Fibroblast of upper back skin (primary cell): ENCODE measurements around the gene SLC45A3.
A peak's percentile ranks its signal among the peaks of the same experiment; 100 is the strongest.

Source experiments
- DNase-seq: peaks from one replicate; pipeline ENCODE4 v3.0.0-alpha.2; 2013

Gene SLC45A3

DNA sequence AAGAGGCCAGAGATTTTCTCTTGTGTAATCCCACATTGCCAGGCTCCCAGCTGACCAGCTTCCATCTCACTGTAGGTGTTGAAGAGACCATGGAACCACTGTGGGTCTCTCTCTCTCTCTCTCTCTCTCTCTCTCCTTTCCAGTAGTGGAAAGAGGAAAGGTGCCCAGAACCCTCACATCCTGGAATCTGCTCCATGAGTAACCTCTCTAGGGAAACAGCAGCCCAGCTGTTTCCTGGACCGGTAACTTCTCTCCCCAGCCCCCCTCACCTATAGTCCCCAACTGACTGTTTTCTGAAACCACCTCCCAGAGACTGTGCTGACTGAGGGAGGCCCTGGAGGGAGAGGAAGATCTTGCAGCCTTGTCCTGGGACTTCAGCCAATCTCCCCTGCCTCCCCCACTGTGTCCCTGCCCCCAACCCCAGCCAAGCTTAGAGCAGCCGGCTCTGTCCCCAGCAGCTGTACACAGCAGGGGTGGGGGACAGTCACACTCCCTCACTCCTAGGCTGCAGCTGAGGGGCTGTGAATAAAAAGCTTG, 20.6 kb upstream of the SLC45A3 start:
- DNase-seq = peak; percentile 62

- no peak for DNase-seq
These were observed 19.1 kb upstream of the SLC45A3 start for GRCh38 chr1:205699416-205699815.

DNA sequence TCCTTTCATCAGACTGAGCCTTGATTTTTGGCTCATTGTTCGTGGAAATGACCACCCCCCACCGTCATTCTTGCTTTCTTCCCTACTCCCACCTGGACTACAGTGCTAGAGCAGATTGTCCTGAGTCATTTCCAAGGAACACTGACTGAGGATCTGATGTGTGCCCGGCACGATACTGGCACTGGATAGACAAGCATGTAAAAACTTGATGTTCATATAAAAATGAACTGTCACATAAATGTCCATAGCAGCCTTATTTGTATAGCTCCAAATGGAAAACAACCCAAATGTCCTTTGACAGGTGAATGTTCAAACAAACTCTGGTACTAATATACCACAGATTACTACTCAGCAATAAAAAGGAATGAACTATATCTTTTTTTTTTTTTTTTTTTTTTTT, 18.6 kb upstream of the SLC45A3 start:
- no peak for DNase-seq

GRCh38 chr1:205693421-205693991, 13.2 kb upstream of the SLC45A3 start:
- no peak for DNase-seq

- no peak for DNase-seq
These were observed 12.1 kb upstream of the SLC45A3 start for GRCh38 chr1:205692423-205692822.

DNA sequence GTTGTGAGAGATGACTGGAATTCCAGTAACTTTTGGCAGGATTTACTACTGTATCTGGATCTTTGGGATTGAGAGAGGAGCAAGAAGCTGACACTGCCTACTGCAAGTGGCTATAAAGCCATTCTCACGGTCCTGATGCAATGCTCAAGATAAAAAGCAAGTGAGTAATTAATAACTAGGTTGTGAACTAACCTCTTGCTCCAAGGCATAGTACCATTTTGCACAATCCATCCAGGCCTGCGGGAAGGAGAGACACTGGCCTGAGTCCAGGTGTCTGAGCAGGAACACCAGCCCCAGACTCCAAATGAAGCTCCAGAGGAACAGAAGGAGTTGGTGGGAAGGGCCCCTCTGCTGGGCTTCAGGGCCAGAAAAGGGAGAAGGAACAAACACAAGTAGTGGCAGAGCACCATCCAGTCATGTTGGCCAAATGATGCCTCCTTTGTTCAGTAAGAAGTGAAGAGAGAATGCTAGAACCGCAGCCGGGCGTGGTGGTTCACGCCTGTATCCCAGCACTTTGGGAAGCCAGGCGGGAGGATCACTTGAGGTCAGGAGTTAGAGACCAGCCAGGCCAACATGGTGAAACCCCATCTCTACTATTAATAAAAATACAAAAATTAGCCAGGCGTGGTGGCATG, 9.9 kb upstream of the SLC45A3 start:
- no peak for DNase-seq

- DNase-seq = no peak
These were observed 9.2 kb upstream of the SLC45A3 start for GRCh38 chr1:205689479-205689878.

GRCh38 chr1:205688171-205689080, 8.1 kb upstream of the SLC45A3 start:
- DNase-seq = no peak

- no peak for DNase-seq
These were observed 6.9 kb upstream of the SLC45A3 start for GRCh38 chr1:205687242-205687641.

DNA sequence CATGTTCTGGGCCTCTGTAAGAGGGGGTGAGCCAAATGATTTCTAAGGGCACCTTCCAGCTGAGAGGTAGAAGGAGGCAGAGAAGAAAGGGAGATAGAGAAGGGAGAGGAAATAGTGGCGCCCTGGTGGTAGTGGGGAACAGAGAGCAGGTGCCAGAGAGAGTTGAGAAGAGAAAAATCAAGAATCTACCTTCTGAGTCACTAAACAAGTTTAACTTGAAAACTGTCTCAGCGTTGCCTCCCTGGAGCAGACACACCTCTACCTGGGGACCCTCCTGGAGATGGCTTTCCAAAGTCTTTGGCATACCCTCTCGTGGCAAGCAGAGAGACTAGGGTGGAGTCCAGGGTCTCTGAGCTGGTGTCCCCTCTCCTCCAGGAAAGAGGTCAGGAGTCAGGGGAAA, 1.1 kb upstream of the SLC45A3 start:
- DNase-seq = no peak

DNA sequence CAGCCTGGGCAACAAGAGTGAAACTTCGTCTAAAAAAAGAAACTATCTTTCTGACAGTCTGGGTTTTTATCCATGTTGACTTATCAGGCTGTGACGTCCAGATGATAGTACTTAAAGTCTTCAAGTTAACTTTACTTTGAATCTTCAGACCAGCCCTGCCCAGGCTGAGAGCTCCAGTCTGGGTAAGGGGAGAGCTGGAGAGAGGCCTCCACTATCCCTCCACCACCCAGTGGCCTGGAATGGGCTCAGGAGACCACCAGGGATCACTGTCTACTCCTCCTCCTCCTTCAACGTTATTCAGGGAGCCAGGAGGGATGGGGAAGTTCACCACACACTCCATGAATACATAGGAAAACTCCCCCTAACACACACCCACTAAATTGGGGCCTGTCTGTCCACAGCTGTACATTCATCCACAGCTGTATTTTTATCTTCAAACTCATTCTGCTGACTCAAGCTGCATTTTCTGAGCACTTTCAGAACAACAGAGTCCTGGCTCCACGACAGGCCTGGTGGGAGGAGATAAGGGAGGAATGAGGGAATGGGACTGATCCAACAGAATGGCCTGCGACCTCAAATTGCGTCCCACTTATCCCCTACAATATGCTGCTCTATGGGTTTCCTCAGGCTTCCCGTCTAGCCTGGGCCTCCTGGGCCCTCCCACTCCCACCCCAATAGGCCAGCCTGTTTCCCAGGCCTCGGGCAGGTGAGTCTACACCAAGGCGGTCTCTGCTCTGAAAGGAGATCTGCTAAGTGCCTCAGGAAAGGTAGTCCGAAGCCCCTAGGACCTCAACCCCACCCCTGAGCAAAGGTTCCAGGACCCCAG, 1.8 kb downstream of the SLC45A3 start:
- DNase-seq = peak; percentile 33

- DNase-seq = no peak
These were observed 3.1 kb downstream of the SLC45A3 start for GRCh38 chr1:205677167-205677566.

- no peak for DNase-seq
These were observed 3.7 kb downstream of the SLC45A3 start for GRCh38 chr1:205676597-205676996.

DNA sequence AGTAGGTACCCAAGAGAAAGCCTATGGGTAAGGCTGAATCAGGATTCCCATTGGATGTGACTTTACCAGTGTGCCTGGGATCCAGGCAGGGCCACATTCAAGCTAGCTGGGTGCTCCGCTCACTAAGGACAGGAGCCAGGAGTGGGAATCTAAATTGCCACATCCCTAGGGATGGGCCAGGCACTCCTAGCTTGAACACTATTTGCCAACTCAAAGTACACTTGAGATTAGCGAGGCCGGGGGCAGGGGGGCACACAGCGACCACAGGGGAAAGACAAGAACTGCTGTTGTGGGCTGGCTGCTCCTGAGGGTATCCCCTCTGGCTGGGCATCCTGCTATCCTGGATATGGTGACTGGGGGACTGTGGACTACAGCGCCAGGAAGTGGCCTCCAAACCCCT, 4.3 kb downstream of the SLC45A3 start:
- no peak for DNase-seq

- no peak for DNase-seq
These were observed 5.1 kb downstream of the SLC45A3 start for GRCh38 chr1:205675247-205675646.

DNA sequence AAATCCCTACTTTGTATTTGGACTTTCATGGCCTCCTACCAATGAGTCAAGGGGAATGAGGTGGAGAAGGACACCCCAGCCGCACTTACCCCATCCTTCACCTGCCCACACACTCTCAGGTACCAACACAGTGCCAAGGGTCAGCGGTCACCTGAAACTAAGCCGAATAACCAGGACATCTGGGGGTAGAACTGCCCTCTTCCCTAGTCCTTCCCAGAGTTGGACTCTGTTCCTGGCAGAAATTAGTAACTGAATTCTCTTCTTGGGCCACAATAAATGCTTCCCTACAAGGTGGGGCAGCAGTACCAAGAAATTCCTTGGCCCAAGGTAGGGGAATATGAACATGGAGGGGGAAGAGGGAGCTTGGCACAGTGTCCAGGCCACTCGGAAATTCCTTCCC, 7.3 kb downstream of the SLC45A3 start:
- no peak for DNase-seq

DNA sequence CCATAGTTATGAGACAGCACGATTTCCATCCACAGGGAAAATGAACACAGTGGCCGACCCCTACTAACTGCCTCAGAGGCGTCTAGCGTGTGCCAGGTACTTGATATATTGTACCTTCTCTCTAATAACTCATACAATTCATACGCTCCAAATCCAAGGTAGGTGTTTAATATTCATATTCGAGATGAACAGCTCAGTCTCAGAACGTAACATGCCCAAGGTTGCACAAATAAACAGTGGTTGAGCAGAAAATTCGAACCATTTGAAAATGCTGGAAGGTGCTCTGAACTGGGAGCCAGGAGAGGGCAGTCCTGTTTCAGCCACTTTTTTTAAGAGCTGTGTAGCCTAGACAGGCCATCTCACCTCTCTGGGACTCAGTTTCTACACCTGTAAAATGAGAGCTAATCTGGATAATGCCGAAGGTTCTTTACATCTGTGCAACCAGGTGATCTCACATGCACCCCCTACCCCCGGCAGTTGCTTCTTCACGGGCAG, 7.9 kb downstream of the SLC45A3 start:
- DNase-seq = no peak

GRCh38 chr1:205670611-205671430, 9.5 kb downstream of the SLC45A3 start:
- DNase-seq = no peak

DNA sequence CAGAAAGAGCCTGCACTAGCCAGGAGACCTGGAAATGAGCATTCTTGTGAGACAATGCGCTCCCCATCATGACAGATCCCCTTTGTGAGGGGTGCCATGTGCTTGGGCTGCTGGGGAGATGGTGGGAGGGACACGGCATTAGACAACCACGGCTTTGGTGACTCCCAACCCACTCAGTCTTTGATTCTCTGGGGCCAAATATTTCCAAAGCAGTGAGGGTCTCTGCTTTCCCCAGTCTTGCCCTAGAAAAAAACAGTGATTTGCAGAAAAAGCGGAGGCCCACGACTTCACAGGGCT, 10.2 kb downstream of the SLC45A3 start:
- no peak for DNase-seq

GRCh38 chr1:205669341-205670149, 10.8 kb downstream of the SLC45A3 start:
- no peak for DNase-seq

- no peak for DNase-seq
These were observed 11.4 kb downstream of the SLC45A3 start for GRCh38 chr1:205668951-205669340.
